Activated CD4-positive, alpha-beta T cell treated with anti-CD3 and anti-CD28 coated beads, Interleukin-2, amount 50 U/mL, for 48 hours (primary cell): ENCODE data around the gene HOXB1.

Experiments
- DNase-seq, 2 experiments: peaks; one replicate each; pipeline ENCODE4 v3.0.0-alpha.2; 2020

Gene HOXB1

DNA sequence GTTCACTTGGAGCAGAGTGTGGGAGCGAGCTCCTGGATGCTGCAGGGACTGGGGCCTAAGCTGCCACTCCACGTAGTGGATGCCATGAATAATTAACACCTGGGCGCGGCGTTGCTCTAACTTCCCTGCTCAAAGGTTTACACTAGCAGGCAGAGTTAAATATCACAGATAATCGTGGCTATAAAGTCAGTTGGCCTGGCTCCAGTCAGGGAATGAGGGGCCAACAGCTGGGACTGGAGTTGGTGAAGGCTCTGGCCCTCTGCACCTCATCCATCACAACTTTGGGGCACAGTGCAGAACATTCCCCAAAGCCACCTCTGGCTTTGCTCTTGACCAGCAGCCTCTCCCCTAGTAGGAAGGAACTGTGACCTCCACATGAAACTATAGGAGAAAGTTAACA is 36.4 kb upstream of the HOXB1 start:
- DNase-seq: no peak

DNA sequence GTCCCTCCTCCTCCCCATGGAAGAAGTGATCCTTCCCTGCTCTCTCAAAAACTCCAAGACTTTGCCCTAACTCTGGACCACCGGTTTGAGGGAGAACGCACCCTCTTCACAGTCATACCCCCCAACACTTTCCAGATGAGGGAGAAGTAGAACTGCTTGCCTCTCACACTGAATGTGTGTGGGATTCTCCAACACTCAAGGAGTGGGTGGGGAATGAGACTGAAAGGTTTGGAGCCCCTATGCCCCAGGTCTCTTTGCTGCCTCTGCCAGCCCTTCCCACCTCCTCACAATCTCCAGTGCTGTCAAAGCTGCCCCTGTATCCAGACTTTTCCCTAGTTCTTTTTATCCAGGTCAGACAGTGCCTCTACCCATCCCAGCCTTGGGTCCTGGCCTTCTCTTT is 35.9 kb upstream of the HOXB1 start:
- no peak for DNase-seq

DNA sequence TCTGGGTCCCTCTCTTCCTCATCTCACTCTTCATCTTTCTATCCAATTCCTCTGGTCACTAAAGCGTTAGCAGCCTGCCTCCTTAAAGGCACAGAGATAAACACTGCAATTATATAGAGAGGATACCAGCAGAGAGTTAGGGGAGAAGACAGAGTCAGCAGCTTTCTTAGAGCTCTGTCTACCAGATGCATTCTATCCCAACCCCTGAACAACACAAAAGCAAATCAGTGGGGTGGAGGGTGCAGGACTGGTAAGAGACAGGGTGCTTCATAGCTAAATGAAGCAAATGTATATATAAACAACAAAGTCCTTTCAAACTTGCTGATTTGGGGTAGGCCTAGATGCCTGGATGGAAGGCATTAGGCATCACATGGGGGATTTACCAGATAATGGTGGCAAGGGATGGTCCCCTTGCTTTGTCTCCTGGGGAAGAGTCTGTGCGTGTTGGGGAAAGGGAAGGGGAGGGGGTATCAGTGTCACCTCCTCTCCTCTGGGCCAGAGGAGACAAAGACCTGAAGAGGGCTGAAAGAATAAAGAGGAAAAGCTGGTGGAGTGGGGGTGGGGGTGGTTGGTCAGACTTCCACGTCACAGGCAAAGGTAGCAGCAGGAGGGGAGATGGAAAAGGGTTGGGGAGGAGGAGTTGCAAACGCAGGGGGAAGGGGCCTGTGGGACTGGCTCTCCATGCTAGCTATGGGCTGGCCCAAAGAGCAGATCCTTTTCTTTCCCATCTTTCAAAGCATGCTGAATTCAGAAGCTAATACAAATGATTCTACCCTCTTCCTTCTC is 35.3 kb upstream of the HOXB1 start:
- DNase-seq: no peak

GRCh38 chr17:48565022-48565554 is 34.3 kb upstream of the HOXB1 start:
- no peak for DNase-seq

- DNase-seq: no peak
Observed at GRCh38 chr17:48564188-48565021, 33.6 kb upstream of the HOXB1 start.

GRCh38 chr17:48563867-48564187 is 33.0 kb upstream of the HOXB1 start:
- DNase-seq: no peak

DNA sequence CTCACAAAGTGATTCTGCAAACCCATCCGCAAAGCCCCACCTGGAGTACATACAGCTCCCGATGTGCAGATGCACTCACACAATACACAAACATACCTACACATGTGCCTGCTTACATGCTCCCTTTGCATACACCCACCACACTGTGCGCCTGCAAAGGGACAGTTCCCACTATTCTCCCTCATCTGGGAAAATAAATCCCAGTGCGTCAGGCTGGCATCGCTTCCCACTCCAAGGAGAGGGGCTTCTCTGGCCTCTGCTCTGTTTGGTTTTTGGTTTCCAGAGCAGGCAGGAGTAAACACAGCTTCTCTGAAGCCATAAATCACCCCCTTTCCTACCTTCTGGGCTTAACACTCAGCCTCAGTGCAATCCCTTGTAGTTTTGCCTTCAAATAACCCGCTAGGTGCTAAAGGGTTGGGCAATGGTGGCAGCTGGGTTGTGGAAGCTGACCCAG is 32.6 kb upstream of the HOXB1 start:
- DNase-seq: no peak

DNA sequence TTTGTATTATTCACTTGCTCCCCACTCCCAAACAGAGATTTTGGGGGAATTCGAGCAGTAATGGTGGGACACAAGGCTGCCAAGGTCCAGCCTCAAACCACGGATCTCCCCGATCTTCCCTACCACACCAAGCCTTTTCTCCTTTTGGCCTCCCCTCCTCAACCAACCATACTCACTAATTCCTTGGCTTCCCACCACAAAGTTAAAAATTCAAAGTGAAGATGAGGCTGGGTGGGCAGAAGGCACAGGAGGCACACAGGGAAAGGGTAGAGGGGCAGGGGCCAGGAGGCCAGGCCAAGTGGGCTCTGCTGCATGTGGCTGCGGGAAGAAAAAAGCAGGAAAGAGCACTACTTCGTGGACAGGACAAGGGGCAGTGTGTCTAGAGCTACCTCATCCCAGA is 32.1 kb upstream of the HOXB1 start:
- DNase-seq: no peak

DNA sequence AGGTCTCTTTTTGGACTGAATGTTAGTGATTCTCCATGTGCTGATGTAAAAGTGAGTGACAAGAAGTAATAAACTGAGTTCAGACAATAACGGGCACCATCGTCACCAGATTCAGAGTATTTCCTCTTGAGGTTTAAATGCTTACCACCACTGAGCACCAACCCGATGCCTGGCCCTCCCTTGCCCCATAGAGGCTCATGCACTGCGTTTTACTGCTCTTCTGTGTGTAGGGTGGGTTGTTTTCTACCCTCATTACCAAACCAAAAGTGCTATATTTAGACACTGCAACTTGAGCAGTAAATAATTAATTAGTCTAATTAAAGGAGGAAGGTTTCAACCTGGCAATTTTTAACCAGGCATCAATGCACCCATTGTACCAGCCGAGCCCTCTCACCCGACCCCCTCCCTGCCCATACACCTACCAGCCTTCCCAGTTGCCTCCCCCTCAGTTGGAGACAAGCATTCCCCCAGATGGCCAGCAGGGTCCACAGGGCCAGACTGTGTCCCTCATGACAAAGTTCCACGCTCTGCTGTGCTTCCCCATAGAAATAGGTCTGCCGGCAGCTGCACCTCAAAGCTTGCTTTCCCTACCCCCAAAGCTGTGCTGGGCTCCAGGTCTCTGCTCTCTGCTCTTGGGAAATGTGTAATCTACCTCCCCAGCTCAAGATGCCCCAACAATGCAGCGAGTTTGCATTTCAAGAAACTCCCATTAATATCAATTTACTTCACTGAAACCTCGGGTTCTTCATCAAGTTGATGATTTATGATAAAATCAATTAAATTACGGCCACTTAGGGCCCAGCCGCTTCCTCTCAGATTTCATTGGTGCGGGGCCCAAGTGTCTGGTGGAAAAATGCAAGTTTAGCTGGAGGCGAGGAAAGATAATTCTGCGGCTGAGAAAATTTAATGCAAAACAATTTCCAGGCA is 31.3 kb upstream of the HOXB1 start:
- no peak for DNase-seq

GRCh38 chr17:48559840-48560817 is 29.3 kb upstream of the HOXB1 start:
- DNase-seq: no peak

- DNase-seq: no peak
Observed at GRCh38 chr17:48559122-48559839, 28.5 kb upstream of the HOXB1 start.

GRCh38 chr17:48558831-48559121 is 28.0 kb upstream of the HOXB1 start:
- DNase-seq: no peak

DNA sequence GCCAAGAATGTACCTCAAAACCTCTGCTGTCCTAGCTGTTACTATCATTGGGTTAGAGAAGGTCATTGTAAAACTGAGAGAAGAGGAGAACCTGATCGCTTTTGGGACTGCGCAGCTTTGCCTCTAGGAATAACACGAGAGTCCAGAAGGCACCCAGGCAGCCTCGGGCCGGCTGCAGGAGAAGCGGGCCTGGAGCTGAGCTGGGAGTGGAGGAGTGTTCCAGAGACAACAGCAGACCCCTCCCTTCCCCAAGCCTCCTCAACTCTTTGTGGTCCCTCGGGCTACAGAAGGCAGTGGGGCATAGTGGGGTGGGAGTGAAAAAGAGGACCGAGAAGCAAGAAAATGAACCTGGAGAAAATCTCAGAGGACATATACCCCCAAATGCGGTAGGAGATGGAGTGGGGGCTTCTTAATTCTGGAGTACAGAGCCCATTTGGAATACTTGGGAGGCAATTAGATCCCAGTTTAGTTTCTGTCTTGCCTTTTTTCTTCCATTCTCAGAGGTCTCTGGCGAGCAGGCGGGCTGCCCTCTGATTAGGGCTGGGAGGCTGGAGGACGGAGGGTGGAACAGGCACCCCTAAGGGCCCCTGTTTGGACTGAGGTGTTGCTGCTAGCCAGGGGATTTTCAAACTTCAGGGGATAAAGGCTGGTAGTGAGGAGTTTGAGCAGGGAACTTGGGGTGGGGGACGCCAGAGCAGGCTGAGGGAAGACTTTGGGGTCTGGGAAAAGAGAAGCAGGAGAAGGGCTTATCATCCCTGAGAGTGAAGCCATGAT is 27.4 kb upstream of the HOXB1 start:
- no peak for DNase-seq

DNA sequence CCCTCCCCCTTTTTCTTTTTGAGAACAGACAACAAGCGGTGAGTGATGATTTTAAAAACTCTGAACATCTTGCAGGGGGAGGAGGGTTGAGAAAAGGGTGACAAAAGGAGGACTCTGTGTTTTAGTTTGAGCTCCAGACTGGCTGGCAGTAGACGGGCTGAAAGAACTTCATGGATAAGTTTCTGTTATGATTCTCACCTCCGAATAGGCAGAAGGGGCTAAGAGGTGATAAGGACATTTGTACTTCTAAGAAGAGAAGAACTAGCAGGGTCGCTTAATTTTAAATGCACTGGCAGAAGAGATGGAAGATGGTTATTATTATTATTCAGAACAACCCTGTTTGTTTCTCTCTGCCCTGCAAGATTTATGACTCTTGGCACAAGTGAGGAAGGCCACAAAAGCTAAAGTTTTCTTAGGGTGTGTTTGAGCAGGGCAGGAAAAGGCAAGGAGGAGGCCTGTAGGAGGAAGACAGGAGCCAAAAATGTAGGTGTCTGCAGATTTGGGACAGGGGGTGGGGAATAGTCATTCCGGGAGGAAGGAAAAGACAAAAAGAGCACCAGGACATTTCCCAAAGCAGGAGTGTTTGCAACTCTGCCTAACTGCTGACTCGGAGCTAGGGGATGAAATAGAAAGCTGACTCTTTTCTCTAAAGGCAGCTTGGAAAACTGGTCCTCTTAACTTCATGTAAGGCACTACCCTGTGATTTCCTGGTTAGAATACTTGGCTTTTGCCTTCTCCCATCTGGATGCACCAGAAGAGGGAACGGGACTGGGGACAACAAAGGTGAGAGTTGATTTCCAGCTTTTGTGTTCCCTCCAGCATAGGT is 26.0 kb upstream of the HOXB1 start:
- DNase-seq: no peak

DNA sequence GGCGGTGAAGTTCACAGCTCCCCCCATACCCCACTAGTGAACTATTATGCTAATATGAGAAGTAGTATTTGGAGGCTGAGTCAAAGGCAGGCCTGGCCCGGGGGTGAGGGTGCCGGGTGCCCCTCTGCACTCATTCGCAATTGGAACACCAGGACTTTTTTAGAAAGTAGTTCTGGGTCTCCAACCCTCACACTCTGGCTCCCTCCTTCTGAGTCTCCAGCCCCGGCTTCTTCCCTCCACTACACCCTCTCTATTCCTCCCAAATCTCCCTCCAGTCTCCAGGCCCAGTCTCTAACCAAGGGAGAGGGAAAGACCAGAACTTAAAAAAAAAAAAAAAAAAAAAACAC is 25.4 kb upstream of the HOXB1 start:
- DNase-seq: no peak

DNA sequence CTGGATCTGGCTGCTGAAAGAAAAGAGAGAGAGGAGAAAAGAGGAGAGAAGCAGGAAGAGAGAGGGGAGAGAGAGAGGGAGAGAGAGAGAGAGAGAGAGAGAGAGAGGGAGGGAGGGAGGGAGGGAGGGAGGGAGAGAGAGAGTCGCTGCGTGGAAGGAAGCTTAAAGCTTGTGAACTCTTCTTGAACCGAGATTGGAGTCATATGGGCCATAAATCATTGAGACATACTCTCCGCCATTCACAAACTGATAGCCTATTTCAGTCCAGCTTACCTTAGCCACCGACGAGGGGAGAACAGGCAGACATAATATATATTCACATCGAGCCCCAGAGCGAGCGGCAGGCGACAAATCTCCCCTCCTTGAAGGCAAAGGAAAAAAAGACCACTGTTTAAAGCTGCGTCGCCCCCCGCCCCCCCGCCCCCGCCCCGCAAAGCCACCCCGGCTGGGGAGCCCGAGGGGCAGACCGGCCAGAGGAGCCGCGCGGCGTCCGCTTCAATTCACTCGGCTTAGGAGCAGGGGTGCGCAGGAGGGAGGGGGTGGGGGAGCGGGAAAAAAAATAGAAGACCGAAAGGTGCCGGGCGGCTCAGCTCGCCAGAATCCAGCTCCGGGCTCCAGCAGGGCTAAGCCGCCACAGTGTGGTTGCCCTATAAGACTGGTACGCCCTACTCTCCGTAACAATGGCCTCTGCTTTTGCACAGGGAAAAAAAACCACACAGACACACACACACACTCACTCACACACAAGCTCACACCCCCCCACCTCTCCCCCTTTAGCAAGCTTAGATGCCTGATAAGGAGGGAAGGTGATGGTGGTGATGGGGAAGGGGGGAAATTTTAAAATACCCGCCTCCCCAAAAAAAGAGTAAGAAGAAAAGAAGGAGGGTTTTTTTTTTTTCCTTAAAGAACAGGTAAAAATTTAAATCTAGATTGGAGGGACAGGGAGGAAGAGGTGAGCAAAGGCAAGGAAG is 24.7 kb upstream of the HOXB1 start:
- DNase-seq: no peak

GRCh38 chr17:48554412-48555257 is 23.8 kb upstream of the HOXB1 start:
- DNase-seq: no peak
